HUES48 (cell line): ENCODE data around the gene SH3BGRL2.

ENCODE experiments used
- H3K27ac ChIP-seq: one replicate; pipeline ENCODE4 v1.7.0; 2013; ENCODE audit warnings: low read depth, low read length, inconsistent platforms
- H3K27me3 ChIP-seq: 2 replicates; pipeline ENCODE4 v1.6.1; 2013; ENCODE audit warnings: mild to moderate bottlenecking, low read length; ENCODE audit not compliant: control insufficient read depth, insufficient read depth
- H3K36me3 ChIP-seq: 2 replicates; pipeline ENCODE4 v1.6.1; 2013; ENCODE audit warnings: low read length; ENCODE audit not compliant: control insufficient read depth, insufficient read depth
- H3K4me1 ChIP-seq: 2 replicates; pipeline ENCODE4 v1.6.1; 2013; ENCODE audit warnings: mild to moderate bottlenecking, low read length; ENCODE audit not compliant: control insufficient read depth, insufficient read depth
- H3K4me3 ChIP-seq: 2 replicates; pipeline ENCODE4 v1.5.1; 2013; ENCODE audit warnings: mild to moderate bottlenecking, low read depth, low read length
- H3K9ac ChIP-seq: 2 replicates; pipeline ENCODE4 v1.6.1; 2013; ENCODE audit warnings: mild to moderate bottlenecking, low read depth, low read length, moderate library complexity
- H3K9me3 ChIP-seq: 2 replicates; pipeline ENCODE4 v1.6.1; 2013; ENCODE audit warnings: low read length; ENCODE audit not compliant: control insufficient read depth, insufficient read depth

Gene SH3BGRL2

DNA sequence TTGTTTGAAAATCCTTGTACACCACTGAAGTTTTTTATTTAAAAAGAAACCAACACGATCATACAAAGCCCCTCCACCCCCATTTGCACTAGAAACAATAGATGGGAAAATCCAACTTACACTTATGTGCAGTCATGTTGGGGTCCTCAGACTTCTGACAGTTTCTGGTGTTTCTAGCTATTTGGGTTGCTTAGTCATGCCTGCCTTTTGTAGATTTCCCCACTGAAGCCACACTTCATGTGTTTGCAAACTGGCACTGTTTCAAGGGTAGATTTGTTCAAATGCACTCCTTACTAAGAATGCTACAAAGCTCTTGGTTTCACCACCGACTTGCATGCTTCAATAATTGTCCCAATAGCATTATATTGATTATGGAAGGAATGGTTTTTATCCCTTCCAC, 1.5 kb downstream of the SH3BGRL2 start:
- H3K9me3 ChIP-seq = no peaks in the 10 kb centered on the region
- H3K4me3 ChIP-seq = peak overlapping the region; percentile 88; the same call in 1 of the 2 replicates
- peaks cover 9% of the 10 kb centered on the region for H3K4me1 ChIP-seq
- no peak overlapping the region for H3K9ac ChIP-seq
- no peaks in the 10 kb centered on the region for H3K36me3 ChIP-seq
- H3K27me3 ChIP-seq = peaks cover 11% of the 10 kb centered on the region
- no peak overlapping the region for H3K27ac ChIP-seq

DNA sequence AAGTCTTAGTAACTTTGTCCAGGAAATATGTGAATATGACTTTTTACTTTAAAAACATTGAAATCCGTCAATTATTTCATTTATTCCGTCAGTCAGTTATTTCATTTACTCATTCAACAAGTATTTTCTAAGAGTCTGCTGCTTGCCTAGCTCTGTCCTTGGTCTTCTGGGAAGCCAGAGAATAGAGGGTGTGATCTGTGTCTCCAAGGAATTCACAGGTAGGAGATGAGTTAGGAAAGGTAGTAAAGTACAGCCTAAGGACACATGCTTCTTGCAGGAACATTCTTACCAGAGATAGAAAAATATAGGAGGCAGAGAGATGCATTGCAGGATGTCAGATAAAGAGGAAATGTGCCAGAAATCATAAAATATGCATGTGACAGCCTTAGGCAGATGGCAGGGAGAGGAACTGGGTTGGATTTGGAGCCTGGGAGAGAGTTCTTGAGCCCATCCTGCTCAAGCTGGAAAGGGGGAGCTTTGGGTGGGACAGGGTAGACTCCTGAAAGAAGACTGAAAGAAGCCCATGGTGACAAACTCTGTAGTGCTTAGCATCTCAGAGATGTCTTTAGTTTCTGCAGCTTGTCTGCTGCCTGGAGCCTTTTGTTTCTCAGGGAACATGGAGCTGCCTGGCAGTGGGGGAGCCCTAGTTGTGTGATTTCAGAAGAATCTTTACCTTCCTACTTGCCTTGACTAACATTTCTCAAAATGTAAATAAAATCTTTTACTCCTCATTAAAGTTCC, 3.5 kb downstream of the SH3BGRL2 start:
- Histone ChIP-seq H3K9ac (no peak overlapping the region), H3K9me3 (no peaks in the 10 kb centered on the region), H3K4me1 (peaks cover 9% of the 10 kb centered on the region), H3K36me3 (no peaks in the 10 kb centered on the region), H3K27ac (no peak overlapping the region), H3K4me3 (no peak overlapping the region), H3K27me3 (peaks cover 11% of the 10 kb centered on the region)

DNA sequence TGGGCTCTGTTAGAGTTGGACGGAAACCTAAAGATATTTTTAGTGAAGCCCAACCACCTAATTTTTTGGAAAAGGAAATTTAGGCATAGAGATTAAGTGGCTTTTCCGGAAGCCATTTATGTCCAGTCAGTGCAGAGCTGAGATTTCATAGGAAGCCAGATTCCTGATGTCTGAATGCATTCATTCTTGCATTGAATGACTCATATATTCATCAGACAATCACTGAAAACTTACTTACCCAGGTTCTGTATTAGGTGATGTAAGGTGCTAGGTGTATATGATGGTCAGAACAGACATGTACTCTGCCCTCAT, 4.1 kb downstream of the SH3BGRL2 start:
- Histone ChIP-seq H3K27me3 (peaks cover 7% of the 10 kb centered on the region), H3K4me1 (peaks cover 8% of the 10 kb centered on the region), H3K4me3 (no peak overlapping the region), H3K9ac (no peak overlapping the region), H3K36me3 (no peaks in the 10 kb centered on the region), H3K9me3 (no peaks in the 10 kb centered on the region), H3K27ac (no peak overlapping the region)

DNA sequence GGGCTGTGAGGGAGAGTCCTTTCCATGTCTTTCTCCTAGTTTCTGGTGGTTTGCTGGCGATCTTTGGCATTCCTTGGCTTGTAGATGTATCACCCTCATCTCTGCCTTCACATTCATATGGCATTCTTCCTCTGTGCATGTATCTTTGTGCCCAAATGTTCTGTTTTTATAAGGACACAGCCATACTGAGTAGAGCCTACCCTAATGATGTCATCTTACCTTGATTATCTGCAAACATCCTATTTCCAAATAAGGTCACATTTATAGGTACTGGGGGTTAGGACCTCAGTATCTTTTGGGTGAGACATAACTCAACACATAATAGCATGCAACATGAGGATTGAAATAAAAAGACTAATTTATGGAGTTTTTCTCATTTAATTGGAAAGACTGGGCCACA, 5.5 kb downstream of the SH3BGRL2 start:
- H3K9me3 ChIP-seq = no peaks in the 10 kb centered on the region

DNA sequence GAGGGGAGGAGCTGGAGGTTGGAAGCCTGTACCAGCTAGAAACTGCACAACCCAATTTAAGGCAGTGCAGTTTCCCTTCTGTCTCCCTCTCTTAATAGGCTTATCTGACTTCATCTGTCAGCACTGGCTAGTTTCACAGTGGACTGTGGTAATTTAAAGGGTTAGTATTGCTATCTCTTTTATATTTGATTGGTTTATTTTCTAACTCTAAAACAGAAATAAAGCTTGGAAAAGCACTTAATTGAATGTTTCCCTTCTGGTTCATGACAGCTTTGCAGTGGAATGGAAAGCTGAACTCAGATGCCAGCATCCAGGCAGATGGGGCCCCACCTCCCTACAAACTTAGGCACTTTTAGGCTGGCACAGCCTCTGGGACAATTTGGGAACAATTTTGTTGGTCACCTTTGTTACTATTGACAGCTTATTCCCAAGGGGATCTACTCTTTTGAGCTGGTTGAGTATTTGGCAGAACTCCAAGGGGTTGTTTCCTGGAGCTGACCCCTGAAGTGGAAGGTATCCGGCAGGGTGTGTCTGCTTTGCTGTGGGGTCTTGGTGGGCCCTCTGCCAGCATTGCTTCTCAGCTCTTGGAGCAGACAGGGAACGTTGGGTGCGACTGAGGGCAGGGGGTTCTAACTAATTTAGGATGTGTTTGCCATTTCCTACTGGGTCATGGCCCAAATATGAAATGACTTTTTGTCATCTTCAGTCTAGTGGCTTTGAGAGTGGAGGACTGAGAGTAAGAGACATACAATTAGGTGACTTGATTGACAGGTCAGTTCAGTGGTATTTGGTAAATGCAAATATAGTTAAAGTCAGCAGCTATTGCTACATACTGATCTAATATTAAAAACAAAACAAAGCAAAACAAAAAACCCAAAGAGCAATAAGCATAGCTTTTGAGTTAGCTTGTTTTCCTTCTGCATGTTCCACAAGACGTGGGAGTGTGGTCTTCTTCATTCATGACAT, 9.3 kb downstream of the SH3BGRL2 start:
- no peak overlapping the region for H3K27ac ChIP-seq
- no peak overlapping the region for H3K4me3 ChIP-seq
- H3K9ac ChIP-seq = no peak overlapping the region
- no peaks in the 10 kb centered on the region for H3K9me3 ChIP-seq
- no peaks in the 10 kb centered on the region for H3K27me3 ChIP-seq
- no peaks in the 10 kb centered on the region for H3K36me3 ChIP-seq
- no peaks in the 10 kb centered on the region for H3K4me1 ChIP-seq

More for the DNA sequence above, 5.5 kb downstream of the SH3BGRL2 start:
- H3K9ac ChIP-seq = no peak overlapping the region
- no peak overlapping the region for H3K4me3 ChIP-seq
- H3K36me3 ChIP-seq = no peaks in the 10 kb centered on the region
- no peak overlapping the region for H3K27ac ChIP-seq
- no peaks in the 10 kb centered on the region; the same call in 1 of the 2 replicates for H3K27me3 ChIP-seq
- H3K4me1 ChIP-seq = 0 out of 2 replicates have a peak, but pooled peaks cover 4% of the 10 kb centered on the region

GRCh38 chr6:79646006-79646405, 14.9 kb downstream of the SH3BGRL2 start:
- H3K9me3 ChIP-seq = no peaks in the 10 kb centered on the region
- H3K4me1 ChIP-seq = peaks cover 31% of the 10 kb centered on the region
- no peak overlapping the region for H3K4me3 ChIP-seq
- H3K27me3 ChIP-seq = no peaks in the 10 kb centered on the region; the same call in 1 of the 2 replicates
- H3K36me3 ChIP-seq = no peaks in the 10 kb centered on the region
- no peak overlapping the region for H3K9ac ChIP-seq
- no peak overlapping the region for H3K27ac ChIP-seq

DNA sequence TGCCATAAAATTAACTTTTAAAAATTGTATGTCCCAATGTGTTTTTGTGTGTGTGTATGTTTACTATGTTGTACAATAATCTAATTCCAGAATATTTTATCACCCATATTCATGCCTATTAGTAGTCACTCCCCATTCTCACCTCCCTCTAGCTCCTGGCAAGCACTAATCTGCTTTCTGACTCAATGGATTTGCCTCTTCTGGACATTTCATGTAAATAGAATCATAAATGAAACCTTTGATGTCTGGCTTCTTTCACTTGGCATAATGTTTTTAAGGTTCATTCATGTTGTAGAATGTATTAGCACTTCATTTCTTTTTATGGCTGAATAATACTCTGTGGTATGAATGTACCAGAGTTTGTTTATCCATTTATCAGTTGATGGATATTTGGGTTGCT, 15.4 kb downstream of the SH3BGRL2 start:
- Histone ChIP-seq H3K9me3 (no peaks in the 10 kb centered on the region), H3K4me3 (no peak overlapping the region), H3K36me3 (no peaks in the 10 kb centered on the region), H3K27me3 (no peaks in the 10 kb centered on the region; the same call in 1 of the 2 replicates), H3K4me1 (peaks cover 31% of the 10 kb centered on the region), H3K27ac (no peak overlapping the region), H3K9ac (no peak overlapping the region)

DNA sequence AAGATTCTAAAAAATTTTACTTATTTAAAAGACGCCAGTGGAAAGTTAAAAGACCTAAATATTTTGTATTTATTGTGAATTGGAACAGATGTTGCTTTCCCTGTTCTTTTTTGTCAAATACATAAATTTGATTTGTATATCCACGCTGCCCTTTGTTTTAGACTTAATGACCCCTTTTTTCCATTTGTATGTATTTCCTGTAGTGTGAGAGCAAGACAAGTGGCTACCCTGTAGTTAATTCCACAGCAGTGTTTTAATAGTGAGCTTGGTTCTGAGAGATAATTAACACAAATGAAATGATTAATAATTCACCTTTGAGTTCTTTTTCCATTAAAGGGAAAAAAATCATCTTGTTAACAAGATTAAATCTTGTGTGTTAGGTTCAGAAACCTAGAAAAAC, 16.6 kb downstream of the SH3BGRL2 start:
- H3K36me3 ChIP-seq = no peaks in the 10 kb centered on the region
- H3K4me1 ChIP-seq = peaks cover 31% of the 10 kb centered on the region
- no peaks in the 10 kb centered on the region; the same call in 1 of the 2 replicates for H3K27me3 ChIP-seq
- H3K27ac ChIP-seq = no peak overlapping the region
- H3K9me3 ChIP-seq = no peaks in the 10 kb centered on the region
- H3K4me3 ChIP-seq = no peak overlapping the region
- no peak overlapping the region for H3K9ac ChIP-seq

- Histone ChIP-seq H3K9me3 (no peaks in the 10 kb centered on the region), H3K4me1 (peaks cover 31% of the 10 kb centered on the region), H3K27ac (no peak overlapping the region), H3K4me3 (no peak overlapping the region), H3K27me3 (no peaks in the 10 kb centered on the region; the same call in 1 of the 2 replicates), H3K36me3 (no peaks in the 10 kb centered on the region), H3K9ac (no peak overlapping the region)
These were observed 17.2 kb downstream of the SH3BGRL2 start for GRCh38 chr6:79648328-79648727.

- Histone ChIP-seq H3K9ac (no peak overlapping the region), H3K4me1 (peaks cover 31% of the 10 kb centered on the region), H3K9me3 (no peaks in the 10 kb centered on the region), H3K36me3 (no peaks in the 10 kb centered on the region), H3K4me3 (no peak overlapping the region), H3K27ac (no peak overlapping the region), H3K27me3 (no peaks in the 10 kb centered on the region; the same call in 1 of the 2 replicates)
These were observed 17.9 kb downstream of the SH3BGRL2 start for GRCh38 chr6:79649016-79649415.

GRCh38 chr6:79650950-79651349, 19.8 kb downstream of the SH3BGRL2 start:
- Histone ChIP-seq H3K36me3 (no peaks in the 10 kb centered on the region), H3K9ac (no peak overlapping the region), H3K27ac (no peak overlapping the region), H3K4me1 (peaks cover 31% of the 10 kb centered on the region), H3K27me3 (no peaks in the 10 kb centered on the region; the same call in 1 of the 2 replicates), H3K9me3 (no peaks in the 10 kb centered on the region), H3K4me3 (no peak overlapping the region)
